HUES48 (cell line): Measurements from ENCODE around the gene SPATS2L.
A peak's percentile ranks its signal among the peaks of the same experiment; 100 is the strongest.

Experiments used
- H3K27ac ChIP-seq: one replicate; pipeline ENCODE4 v1.7.0; 2013; ENCODE audit warnings: low read depth, low read length, inconsistent platforms
- H3K27me3 ChIP-seq: 2 replicates; pipeline ENCODE4 v1.6.1; 2013; ENCODE audit warnings: mild to moderate bottlenecking, low read length; ENCODE audit not compliant: control insufficient read depth, insufficient read depth
- H3K36me3 ChIP-seq: 2 replicates; pipeline ENCODE4 v1.6.1; 2013; ENCODE audit warnings: low read length; ENCODE audit not compliant: control insufficient read depth, insufficient read depth
- H3K4me1 ChIP-seq: 2 replicates; pipeline ENCODE4 v1.6.1; 2013; ENCODE audit warnings: mild to moderate bottlenecking, low read length; ENCODE audit not compliant: control insufficient read depth, insufficient read depth
- H3K4me3 ChIP-seq: 2 replicates; pipeline ENCODE4 v1.5.1; 2013; ENCODE audit warnings: mild to moderate bottlenecking, low read depth, low read length
- H3K9ac ChIP-seq: 2 replicates; pipeline ENCODE4 v1.6.1; 2013; ENCODE audit warnings: mild to moderate bottlenecking, low read depth, low read length, moderate library complexity
- H3K9me3 ChIP-seq: 2 replicates; pipeline ENCODE4 v1.6.1; 2013; ENCODE audit warnings: low read length; ENCODE audit not compliant: control insufficient read depth, insufficient read depth

The SPATS2L gene

GRCh38 chr2:200350850-200351285 is 44.4 kb downstream of the SPATS2L start:
- Histone ChIP-seq H3K9me3 (no peaks in the 10 kb centered on the region), H3K4me1 (peaks cover 52% of the 10 kb centered on the region), H3K4me3 (no peak overlapping the region), H3K27me3 (no peaks in the 10 kb centered on the region), H3K9ac (peak overlapping the region; percentile 21; the same call in 1 of the 2 replicates), H3K27ac (peak overlapping the region; percentile 37), H3K36me3 (peaks cover 3% of the 10 kb centered on the region; the same call in 1 of the 2 replicates)

DNA sequence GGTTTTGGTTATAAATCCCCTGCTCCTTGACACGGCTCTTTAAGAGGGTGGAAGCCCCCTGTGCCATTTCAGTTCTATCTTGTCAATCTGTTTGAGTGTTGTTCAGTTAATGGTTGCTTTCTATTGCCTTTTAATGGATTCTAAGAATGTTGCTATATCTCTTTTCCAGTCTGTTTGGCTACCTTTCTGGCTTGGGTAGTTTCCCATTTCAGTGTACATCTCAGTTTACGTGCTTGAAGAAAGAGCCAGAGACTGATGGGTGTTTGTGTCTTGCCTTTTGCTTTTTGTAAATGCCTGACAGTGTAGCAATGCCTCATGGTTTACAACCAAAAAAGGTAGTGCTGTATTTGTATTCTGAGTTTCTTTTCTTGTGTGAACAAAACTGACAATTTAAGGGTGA is 45.3 kb downstream of the SPATS2L start:
- H3K4me1 ChIP-seq: peaks cover 58% of the 10 kb centered on the region

GRCh38 chr2:200352636-200353035 is 46.1 kb downstream of the SPATS2L start:
- H3K36me3 ChIP-seq: peaks cover 3% of the 10 kb centered on the region; the same call in 1 of the 2 replicates
- no peaks in the 10 kb centered on the region for H3K9me3 ChIP-seq
- peaks cover 65% of the 10 kb centered on the region for H3K4me1 ChIP-seq
- H3K27ac ChIP-seq: peak overlapping the region; percentile 80
- no peaks in the 10 kb centered on the region for H3K27me3 ChIP-seq
- H3K9ac ChIP-seq: no peak overlapping the region
- H3K4me3 ChIP-seq: no peak overlapping the region

More for the DNA sequence above, 45.3 kb downstream of the SPATS2L start:
- Histone ChIP-seq H3K27me3 (no peaks in the 10 kb centered on the region), H3K9me3 (no peaks in the 10 kb centered on the region), H3K9ac (no peak overlapping the region), H3K36me3 (peaks cover 3% of the 10 kb centered on the region; the same call in 1 of the 2 replicates), H3K4me3 (no peak overlapping the region), H3K27ac (peak overlapping the region; percentile 0)

DNA sequence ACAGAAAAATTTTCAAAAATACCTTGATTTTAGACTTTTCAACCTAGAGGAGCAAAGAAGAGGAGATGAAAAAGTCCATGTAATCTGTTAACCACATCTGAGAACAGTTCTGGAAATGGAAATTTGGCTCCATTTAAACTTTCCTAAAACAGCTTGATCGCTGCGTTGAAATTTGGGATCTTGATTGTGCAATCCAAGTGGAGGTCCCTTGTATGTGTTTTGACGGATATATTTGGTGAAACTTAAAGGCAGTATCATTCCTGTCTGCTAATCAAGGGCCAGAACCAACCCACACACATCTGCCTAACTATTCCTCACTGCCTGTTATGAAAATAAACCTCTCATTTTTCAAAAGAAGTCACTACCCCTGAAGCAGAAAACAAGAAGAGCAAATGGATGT is 46.6 kb downstream of the SPATS2L start:
- no peaks in the 10 kb centered on the region for H3K27me3 ChIP-seq
- H3K9me3 ChIP-seq: no peaks in the 10 kb centered on the region
- peaks cover 65% of the 10 kb centered on the region for H3K4me1 ChIP-seq
- H3K27ac ChIP-seq: peak overlapping the region; percentile 80
- 0 out of 2 replicates have a peak, but pooled peaks cover 3% of the 10 kb centered on the region for H3K36me3 ChIP-seq
- H3K4me3 ChIP-seq: no peak overlapping the region
- H3K9ac ChIP-seq: no peak overlapping the region

- 0 out of 2 replicates have a peak, but pooled peaks cover 3% of the 10 kb centered on the region for H3K36me3 ChIP-seq
- H3K9me3 ChIP-seq: no peaks in the 10 kb centered on the region
- H3K9ac ChIP-seq: no peak overlapping the region
- H3K4me1 ChIP-seq: peaks cover 65% of the 10 kb centered on the region
- no peak overlapping the region for H3K27ac ChIP-seq
- H3K4me3 ChIP-seq: no peak overlapping the region
- no peaks in the 10 kb centered on the region for H3K27me3 ChIP-seq
These were observed 47.4 kb downstream of the SPATS2L start for GRCh38 chr2:200353874-200354273.

DNA sequence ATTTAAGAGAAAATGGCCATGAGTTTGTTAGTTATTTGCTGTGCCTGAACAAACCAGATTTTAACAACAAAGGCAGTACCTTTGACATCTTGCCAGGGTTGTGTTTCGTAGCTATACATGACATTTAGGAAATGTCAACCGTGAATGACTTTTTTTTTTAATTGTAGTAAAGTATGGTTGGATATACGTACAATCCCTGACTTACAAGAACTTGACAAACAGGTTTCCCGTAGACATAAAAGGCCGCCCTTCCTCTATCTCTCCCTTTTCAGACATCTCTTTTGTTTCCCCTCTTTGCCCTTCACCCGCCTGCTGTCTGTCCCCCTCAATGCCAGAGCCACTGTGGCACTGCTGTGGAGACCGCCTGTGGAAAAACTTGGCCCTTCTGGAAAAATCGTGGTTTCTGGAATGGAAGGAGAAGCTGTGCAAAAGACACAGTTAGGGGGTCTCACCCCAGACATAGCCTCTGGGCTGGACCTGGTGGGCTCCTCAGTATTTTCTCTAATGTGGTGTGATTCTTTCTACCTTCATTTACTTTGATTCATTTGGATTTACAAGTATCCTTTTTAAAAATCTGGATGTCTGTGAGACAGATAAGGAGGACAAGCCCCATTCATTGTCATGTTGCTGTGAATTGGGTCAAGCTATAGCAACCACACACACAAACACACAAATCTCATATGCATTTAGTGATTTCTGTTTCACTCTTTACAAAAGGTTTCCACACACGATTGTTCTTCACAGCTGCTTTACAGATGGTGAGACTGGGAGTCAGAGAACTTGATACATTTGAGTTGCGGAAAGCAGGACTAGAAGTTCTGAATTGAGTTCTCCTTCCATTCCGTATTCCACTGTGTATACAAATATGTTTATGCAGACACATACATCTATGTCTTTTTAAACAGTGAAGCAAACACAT is 48.6 kb downstream of the SPATS2L start:
- Histone ChIP-seq H3K36me3 (no peaks in the 10 kb centered on the region), H3K9me3 (no peaks in the 10 kb centered on the region), H3K27ac (peak overlapping the region; percentile 33), H3K9ac (no peak overlapping the region), H3K4me3 (no peak overlapping the region), H3K27me3 (no peaks in the 10 kb centered on the region), H3K4me1 (peaks cover 72% of the 10 kb centered on the region)

DNA sequence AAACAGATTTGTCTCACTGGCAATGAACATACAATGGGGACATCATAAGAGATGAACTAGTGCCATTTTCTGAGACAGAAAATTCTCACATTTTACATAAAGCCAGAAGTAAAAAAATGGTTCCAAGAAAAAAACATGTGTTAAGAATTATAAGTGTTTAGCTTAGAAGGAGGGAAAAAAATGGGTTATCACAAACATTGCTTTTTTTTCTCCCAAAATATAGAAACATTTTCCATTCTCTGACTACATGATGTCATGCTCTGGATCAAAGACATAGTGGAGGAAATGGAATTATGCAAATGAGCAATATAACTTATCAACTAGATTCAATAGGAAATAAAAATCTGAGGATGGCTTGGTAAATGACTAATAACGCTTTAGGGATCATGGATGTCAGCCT is 49.8 kb downstream of the SPATS2L start:
- Histone ChIP-seq H3K9ac (no peak overlapping the region), H3K27me3 (no peaks in the 10 kb centered on the region), H3K4me1 (peaks cover 73% of the 10 kb centered on the region), H3K27ac (no peak overlapping the region), H3K4me3 (no peak overlapping the region), H3K36me3 (no peaks in the 10 kb centered on the region), H3K9me3 (no peaks in the 10 kb centered on the region)

GRCh38 chr2:200356857-200357384 is 50.4 kb downstream of the SPATS2L start:
- peak overlapping the region; percentile 29 for H3K27ac ChIP-seq

DNA sequence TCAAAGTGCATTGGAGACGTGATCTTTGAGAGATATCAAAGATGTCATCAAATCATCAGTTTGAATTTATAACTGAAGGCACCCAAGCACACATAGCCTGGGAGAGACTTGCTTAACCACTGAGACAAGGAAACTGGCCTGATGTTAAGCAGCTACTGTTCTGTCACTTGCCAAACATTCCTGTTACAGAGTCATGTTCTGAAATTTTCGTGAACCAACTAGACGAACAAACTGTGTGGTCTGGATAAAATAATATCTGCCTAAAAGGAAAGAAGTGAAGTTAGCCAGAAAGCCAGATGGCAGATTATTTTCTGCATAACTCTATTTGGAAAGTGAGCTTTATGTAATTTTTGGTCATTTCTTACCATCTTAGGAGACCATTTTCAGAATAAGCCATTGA is 51.4 kb downstream of the SPATS2L start:
- no peaks in the 10 kb centered on the region for H3K9me3 ChIP-seq
- H3K27me3 ChIP-seq: no peaks in the 10 kb centered on the region
- no peaks in the 10 kb centered on the region for H3K36me3 ChIP-seq
- no peak overlapping the region for H3K9ac ChIP-seq
- no peak overlapping the region for H3K4me3 ChIP-seq
- peaks cover 74% of the 10 kb centered on the region for H3K4me1 ChIP-seq
- H3K27ac ChIP-seq: no peak overlapping the region

More at GRCh38 chr2:200356857-200357384, 50.4 kb downstream of the SPATS2L start:
- Histone ChIP-seq H3K27me3 (no peaks in the 10 kb centered on the region), H3K9me3 (no peaks in the 10 kb centered on the region), H3K9ac (no peak overlapping the region), H3K4me1 (peaks cover 73% of the 10 kb centered on the region), H3K36me3 (no peaks in the 10 kb centered on the region), H3K4me3 (no peak overlapping the region)

- peaks cover 73% of the 10 kb centered on the region for H3K4me1 ChIP-seq
- no peak overlapping the region for H3K4me3 ChIP-seq
- H3K36me3 ChIP-seq: no peaks in the 10 kb centered on the region
- H3K27me3 ChIP-seq: no peaks in the 10 kb centered on the region
- H3K27ac ChIP-seq: no peak overlapping the region
- no peaks in the 10 kb centered on the region for H3K9me3 ChIP-seq
- H3K9ac ChIP-seq: no peak overlapping the region
These were observed 53.1 kb downstream of the SPATS2L start for GRCh38 chr2:200359552-200359951.

DNA sequence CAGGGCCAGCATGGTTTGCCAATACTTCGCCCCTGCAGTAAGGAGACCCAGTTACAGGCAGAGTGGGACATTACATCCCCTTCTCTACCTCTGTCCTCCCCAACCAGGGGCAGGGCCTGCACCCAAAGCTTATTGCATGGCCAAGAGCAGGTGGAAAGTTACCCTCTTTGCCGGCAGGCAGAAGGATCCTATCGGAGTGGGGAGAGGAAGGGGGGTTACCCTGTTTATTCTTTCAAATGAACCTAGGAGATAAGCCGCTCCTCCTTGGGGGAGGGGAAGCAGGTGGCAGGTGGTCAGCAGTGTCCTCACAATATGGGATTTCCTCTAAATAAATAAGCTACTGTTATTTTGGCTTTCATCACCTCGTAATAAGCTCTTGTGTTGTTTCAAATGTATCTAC is 53.9 kb downstream of the SPATS2L start:
- peak overlapping the region; percentile 24 for H3K27ac ChIP-seq

More for the DNA sequence above, 53.9 kb downstream of the SPATS2L start:
- H3K4me3 ChIP-seq: no peak overlapping the region
- no peak overlapping the region for H3K9ac ChIP-seq
- no peaks in the 10 kb centered on the region for H3K9me3 ChIP-seq
- H3K36me3 ChIP-seq: no peaks in the 10 kb centered on the region
- no peaks in the 10 kb centered on the region for H3K27me3 ChIP-seq
- peaks cover 69% of the 10 kb centered on the region for H3K4me1 ChIP-seq
